ENCODE measurements around the gene SEMA6B. TPM values are rescaled to one million over a fixed set of nuclear protein-coding genes. Genes with fewer than 3 reads are reported as not detected.

Gene SEMA6B
- polyA plus RNA-seq, 1 of the 3 experiments (the other 2 are of a cell fraction), result 3.7 TPM

- TF ChIP-seq USF2 (IDR thresholded peaks at IDR 0.05; ENCODE audit: borderline replicate concordance, low read depth, low read length), result no peak
- TF ChIP-seq POLR2AphosphoS5 (IDR thresholded peaks at IDR 0.05; ENCODE audit: low read depth, low read length), result no peak
- no peak for TF ChIP-seq TCF12 (IDR thresholded peaks at IDR 0.05)
- no peak for TF ChIP-seq REST (IDR thresholded peaks at IDR 0.05; ENCODE audit: low read depth, low read length)
- TF ChIP-seq FOSL2 (IDR thresholded peaks at IDR 0.05; ENCODE audit: borderline replicate concordance, low read depth), result no peak
- no peak for TF ChIP-seq YY1 (IDR thresholded peaks at IDR 0.05; ENCODE audit: low read depth)
- TF ChIP-seq FOXJ3 (CRISPR knock-in tag; IDR thresholded peaks at IDR 0.05), result no peak
- TF ChIP-seq MAX (IDR thresholded peaks at IDR 0.05; ENCODE audit: low read depth), result no peak
- TF ChIP-seq FOXM1 (IDR thresholded peaks at IDR 0.05; ENCODE audit: low read depth), result no peak
- no peak for TF ChIP-seq USF1 (IDR thresholded peaks at IDR 0.05; ENCODE audit: borderline replicate concordance, low read depth)
- no peak for TF ChIP-seq NFIC (IDR thresholded peaks at IDR 0.05; ENCODE audit: borderline replicate concordance)
- no peak for TF ChIP-seq RFX5 (IDR thresholded peaks at IDR 0.05; ENCODE audit: low read length)
- no peak for TF ChIP-seq ZBTB33 (IDR thresholded peaks at IDR 0.05; ENCODE audit: borderline replicate concordance, low read depth)
- TF ChIP-seq ELF1 (IDR thresholded peaks at IDR 0.05), result no peak
- no peaks in the 10 kb centered on the region for H3F3A ChIP-seq (replicated peaks; ENCODE audit: insufficient read depth)
- no peak for DNase-seq
- no peak overlapping the region for H3K9ac ChIP-seq
- H3K79me2 ChIP-seq (ENCODE audit: insufficient read depth), result no peaks in the 10 kb centered on the region
- H3K4me3 ChIP-seq (ENCODE audit: low read depth in 2 of 2, low read length in 1 of 2), result no peak overlapping the region
- POLR2A ChIA-PET, result no interaction called here
- no peaks in the 10 kb centered on the region for H3K9me2 ChIP-seq
- 66% methylated on average over 10 of the region's 14 CpGs for WGBS (ENCODE audit: low lambda C conversion rate)
- H3K27me3 ChIP-seq (ENCODE audit: insufficient read depth), result peaks cover 26% of the 10 kb centered on the region; the same call in 1 of the 2 replicates
- no peaks in the 10 kb centered on the region for H4K20me1 ChIP-seq (ENCODE audit: insufficient read depth)
- H3K36me3 ChIP-seq (replicated peaks in 1 of 2; ENCODE audit: control insufficient read depth in 1 of 2, insufficient read depth in 2 of 2, low read length in 1 of 2), result no peaks in the 10 kb centered on the region
- H3K4me1 ChIP-seq (ENCODE audit: control insufficient read depth in 1 of 2, insufficient read depth in 2 of 2, low read depth in 1 of 2, low read length in 1 of 2), result peaks cover 0 to 3% of the 10 kb centered on the region in 2 experiments; a peak in 2 of 4 replicates
- no peak overlapping the region for H3K4me2 ChIP-seq
- no peak overlapping the region for H3K27ac ChIP-seq (ENCODE audit: low read depth in 2 of 2, low read length in 1 of 2)
- no peak overlapping the region for H2AFZ ChIP-seq (ENCODE audit: low read depth)
- no peaks in the 10 kb centered on the region for H3K9me3 ChIP-seq
- CTCF ChIA-PET, result no interaction called here
These were observed 29.5 kb downstream of the SEMA6B start for GRCh38 chr19:4529924-4530522.
